ENCODE data around the gene KIDINS220. TPM values are rescaled to one million over a fixed set of nuclear protein-coding genes. Genes with fewer than 3 reads are reported as not detected.
A peak's percentile ranks its signal among the peaks of the same experiment; 100 is the strongest.

KIDINS220 gene
- total and polyA plus RNA-seq, 2 of the 13 experiments (the other 11 are each of a cell fraction or from before 2014, with no cell fraction given) = 25.2 to 32.3 TPM

GRCh38 chr2:8679827-8680731 is 157.3 kb downstream of the KIDINS220 start (continued):
- no peak for TF ChIP-seq ZNF382 (CRISPR knock-in tag; IDR thresholded peaks at IDR 0.05; ENCODE audit: borderline replicate concordance)
- TF ChIP-seq ZNF343 (CRISPR knock-in tag; IDR thresholded peaks at IDR 0.05) = no peak
- TF ChIP-seq DRAP1 (CRISPR knock-in tag; IDR thresholded peaks at IDR 0.05) = peak; percentile 97
- peak; percentile 60; the same call in 1 of the 2 replicates for TF ChIP-seq ZNF451 (CRISPR knock-in tag; IDR thresholded peaks at IDR 0.05)
- TF ChIP-seq ZNF20 (CRISPR knock-in tag; IDR thresholded peaks at IDR 0.05) = no peak
- no peak for TF ChIP-seq ZSCAN30 (CRISPR knock-in tag; IDR thresholded peaks at IDR 0.05)
- TF ChIP-seq ZIK1 (CRISPR knock-in tag; IDR thresholded peaks at IDR 0.05; ENCODE audit: borderline replicate concordance, low read depth) = no peak
- TF ChIP-seq ZNF678 (CRISPR knock-in tag; IDR thresholded peaks at IDR 0.05) = no peak
- TF ChIP-seq REL (CRISPR knock-in tag; conservative IDR thresholded peaks at IDR 0.05) = peak; percentile 24; the same call in 1 of the 2 replicates
- peak; percentile 85; the same call in 1 of the 2 replicates for TF ChIP-seq ZNF337 (CRISPR knock-in tag; IDR thresholded peaks at IDR 0.05; ENCODE audit: borderline replicate concordance, low read depth)
- 0 out of 2 replicates have a peak, but pooled peaks have one; percentile 5 for TF ChIP-seq TCF7 (IDR thresholded peaks at IDR 0.05; ENCODE audit: low read depth)
- peak; percentile 72; the same call in 1 of the 2 replicates for TF ChIP-seq ONECUT2 (CRISPR knock-in tag; IDR thresholded peaks at IDR 0.05)
- TF ChIP-seq YEATS4 (CRISPR knock-in tag; IDR thresholded peaks at IDR 0.05; ENCODE audit: borderline replicate concordance) = peak; percentile 61; the same call in 1 of the 2 replicates
- peak; percentile 57 for TF ChIP-seq NFYB (CRISPR knock-in tag; IDR thresholded peaks at IDR 0.05)
- peak; percentile 66; the same call in 1 of the 2 replicates for TF ChIP-seq REPIN1 (CRISPR knock-in tag; IDR thresholded peaks at IDR 0.05; ENCODE audit: borderline replicate concordance, low read depth)
- TF ChIP-seq TEF (CRISPR knock-in tag; IDR thresholded peaks at IDR 0.05) = 0 out of 2 replicates have a peak, but pooled peaks have one; percentile 43
- TF ChIP-seq MIER3 (CRISPR knock-in tag; IDR thresholded peaks at IDR 0.05; ENCODE audit: borderline replicate concordance) = peak; percentile 95
- TF ChIP-seq ZNF639 (CRISPR knock-in tag; conservative IDR thresholded peaks at IDR 0.05) = peak; percentile 46; the same call in 1 of the 2 replicates
- 0 out of 2 replicates have a peak, but pooled peaks have one; percentile 66 for TF ChIP-seq HIVEP1 (CRISPR knock-in tag; IDR thresholded peaks at IDR 0.05)
- TF ChIP-seq TARDBP (CRISPR knock-in tag; IDR thresholded peaks at IDR 0.05) = peak; percentile 93
- TF ChIP-seq ZNF782 (CRISPR knock-in tag; IDR thresholded peaks at IDR 0.05; ENCODE audit: borderline replicate concordance) = peak; percentile 67; the same call in 1 of the 2 replicates
- no peak for TF ChIP-seq TEAD2 (CRISPR knock-in tag; IDR thresholded peaks at IDR 0.05)
- TF ChIP-seq ZNF564 (CRISPR knock-in tag; IDR thresholded peaks at IDR 0.05) = no peak; the same call in 1 of the 2 replicates
- TF ChIP-seq ZZZ3 (CRISPR knock-in tag; IDR thresholded peaks at IDR 0.05; ENCODE audit: borderline replicate concordance) = peak; percentile 63
- peak in 1 of 2 experiments; percentile 12; a peak in 1 of 4 replicates for TF ChIP-seq NR2F1 (CRISPR knock-in tag; IDR thresholded peaks at IDR 0.05)
- no peak for TF ChIP-seq SP140L (CRISPR knock-in tag; IDR thresholded peaks at IDR 0.05; ENCODE audit: borderline replicate concordance)

All from HepG2 (cell line).